NCI-H748 treated with DMSO at 0.1 percent for 48 hours (cell line): Measurements from ENCODE around the gene ANKRD24.
"Not testable (repeated sequence)": the region's sequence is repeated elsewhere in the genome, so short reads cannot be mapped to it uniquely, and the experiment has no call there.

Source experiments
- DNase-seq: peaks from one replicate; lab custom pipeline; 2025; lab: John Stamatoyannopoulos, UW

The ANKRD24 gene

GRCh38 chr19:4173479-4174212, 8.8 kb upstream of the ANKRD24 start:
- DNase-seq: no peak

GRCh38 chr19:4174213-4174894, 8.1 kb upstream of the ANKRD24 start:
- DNase-seq: no peak

GRCh38 chr19:4174895-4175668, 7.4 kb upstream of the ANKRD24 start:
- DNase-seq: no peak

- DNase-seq: no peak
Observed at GRCh38 chr19:4175669-4175931, 6.9 kb upstream of the ANKRD24 start.

GRCh38 chr19:4177146-4177545, 5.3 kb upstream of the ANKRD24 start:
- no peak for DNase-seq

GRCh38 chr19:4178990-4179389, 3.5 kb upstream of the ANKRD24 start:
- no peak for DNase-seq

DNA sequence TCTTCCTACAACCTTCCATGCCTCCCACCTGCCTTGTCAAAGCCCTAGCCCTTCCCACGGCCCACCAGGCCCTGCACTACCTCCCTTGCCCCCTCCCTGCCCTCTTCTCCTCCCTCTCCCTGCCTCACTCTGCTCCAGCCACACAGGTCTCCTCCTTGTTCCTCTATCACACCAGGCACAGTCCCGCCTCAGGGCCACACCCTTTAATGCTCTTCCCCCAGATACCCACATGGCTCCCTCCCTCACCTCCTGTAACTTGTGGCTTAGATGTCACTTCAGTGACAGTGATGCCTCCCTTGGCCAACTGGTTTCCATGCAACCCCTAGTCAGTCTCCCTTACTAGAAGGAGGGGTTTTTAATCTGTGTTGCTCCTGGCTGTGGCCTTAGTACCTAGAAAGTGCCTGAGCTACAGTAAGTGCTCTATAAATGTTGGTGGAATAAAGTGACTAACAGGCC, 1.4 kb upstream of the ANKRD24 start:
- DNase-seq: no peak

GRCh38 chr19:4183967-4184717, 1.7 kb downstream of the ANKRD24 start:
- DNase-seq: no peak

GRCh38 chr19:4184718-4185352, 2.3 kb downstream of the ANKRD24 start:
- DNase-seq: no peak

- DNase-seq: no peak
Observed at GRCh38 chr19:4185413-4186086, 3.1 kb downstream of the ANKRD24 start.

- peak; percentile 20 for DNase-seq
Observed at GRCh38 chr19:4186087-4186993, 3.9 kb downstream of the ANKRD24 start.

GRCh38 chr19:4187313-4188122, 5.0 kb downstream of the ANKRD24 start:
- no peak for DNase-seq

- DNase-seq: no peak
Observed at GRCh38 chr19:4189641-4190040, 7.2 kb downstream of the ANKRD24 start.

- not testable (repeated sequence) for DNase-seq
Observed at GRCh38 chr19:4192537-4192936, 10.0 kb downstream of the ANKRD24 start.

DNA sequence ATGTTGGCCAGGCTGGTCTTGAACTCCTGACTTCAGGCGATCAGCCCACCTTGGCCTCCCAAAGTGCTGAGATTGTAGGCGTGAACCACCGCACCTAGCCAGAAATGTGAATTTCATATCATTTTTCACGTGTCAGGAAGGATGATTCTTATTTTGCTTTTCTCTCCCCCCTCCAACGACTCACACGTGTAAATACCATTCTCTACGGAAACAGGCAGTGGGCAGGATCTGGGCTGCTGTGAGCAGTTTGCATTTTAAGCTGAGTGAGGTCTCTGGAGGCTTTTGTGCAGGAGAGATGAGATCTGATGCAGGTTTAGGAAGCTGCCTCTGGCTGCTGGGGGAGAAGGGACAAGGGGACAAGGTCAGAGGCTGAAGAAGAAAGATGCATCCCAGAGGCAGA, 11.9 kb downstream of the ANKRD24 start:
- DNase-seq: no peak

DNA sequence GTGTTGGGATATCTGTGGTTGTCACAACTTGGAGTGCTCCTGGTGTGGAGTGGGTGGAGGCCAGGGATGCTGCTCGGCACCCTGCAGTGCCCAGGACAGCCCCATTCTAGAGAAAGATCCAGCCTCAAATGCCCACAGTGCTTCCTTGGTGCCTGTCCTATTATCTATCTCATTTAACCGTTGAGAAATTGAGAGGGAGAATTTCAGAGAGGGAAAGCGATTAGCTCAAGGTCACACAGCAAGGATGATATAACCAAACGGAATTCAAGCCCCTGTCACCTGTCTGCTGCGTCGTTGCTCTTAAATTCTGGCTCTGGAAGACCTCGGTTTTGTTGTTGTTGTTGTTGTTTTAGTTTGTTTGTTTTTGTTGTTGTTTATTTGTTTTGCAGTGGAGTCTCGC, 13.5 kb downstream of the ANKRD24 start:
- DNase-seq: no peak

- no peak for DNase-seq
Observed at GRCh38 chr19:4196587-4197148, 14.2 kb downstream of the ANKRD24 start.

- no peak for DNase-seq
Observed at GRCh38 chr19:4197228-4197624, 14.7 kb downstream of the ANKRD24 start.
